Heart left ventricle (tissue), 16 donors: ENCODE data around the gene CFAP43. TPM values are rescaled to one million over a fixed set of nuclear protein-coding genes. Genes with fewer than 3 reads are reported as not detected.

ENCODE experiments used
- ATAC-seq, 4 donors: fragments of 200-7000 bp; cut with Tn5 transposase; one replicate each; pipeline ENCODE4 v1.9.1; 2020 to 2022; ENCODE audit warnings: moderate library complexity in 4 of 4, mild to moderate bottlenecking in 3 of 4, moderate number of reproducible peaks in 1 of 4
- DNase-seq, 5 donors: peaks; one replicate each; pipeline ENCODE4 v3.0.0-alpha.2; 2020
- H3K27ac ChIP-seq, 12 donors: fragments of 200-600 bp; sonication (generic) in 4 of 12; one replicate each; pipeline versions ENCODE4 v1.5.0 to v1.8.0; 2016 to 2022; ENCODE audit warnings: mild to moderate bottlenecking in 2 of 12
- H3K27me3 ChIP-seq, 9 donors: fragments of 200-600 bp; sonication (generic) in 2 of 9; one replicate each; pipeline versions ENCODE4 v1.5.1 to v1.8.0; 2016 to 2022; ENCODE audit warnings: mild to moderate bottlenecking in 3 of 9
- H3K36me3 ChIP-seq, 9 donors: fragments of 200-600 bp; sonication (generic) in 2 of 9; one replicate each; pipeline versions ENCODE4 v1.5.0 to v1.8.0; 2018 to 2022; ENCODE audit warnings: mild to moderate bottlenecking in 2 of 9
- H3K4me1 ChIP-seq, 12 donors: fragments of 200-600 bp; sonication (generic) in 4 of 12; one replicate each; pipeline versions ENCODE4 v1.5.0 to v1.8.0; 2016 to 2022; ENCODE audit warnings: mild to moderate bottlenecking in 3 of 12
- H3K4me3 ChIP-seq, 12 donors: fragments of 200-600 bp; sonication (generic) in 4 of 12; one replicate each; pipeline versions ENCODE4 v1.5.0 to v1.8.0; 2017 to 2022; ENCODE audit warnings: mild to moderate bottlenecking in 9 of 12, moderate library complexity in 4 of 12
- H3K9me3 ChIP-seq, 12 donors: fragments of 200-600 bp; sonication (generic) in 4 of 12; one replicate each; pipeline versions ENCODE4 v1.5.0 to v1.8.0; 2016 to 2022; ENCODE audit warnings: mild to moderate bottlenecking in 1 of 12
- POLR2A ChIP-seq, 2 donors: fragments of 450-650 bp; IDR thresholded peaks; one replicate each; pipeline ENCODE4 v1.6.1; 2017; ENCODE audit warnings: antibody characterized with exemption in 2 of 2, mild to moderate bottlenecking in 2 of 2, moderate library complexity in 2 of 2
- WGBS, 4 donors: extraction: QIAGEN DNeasy Blood & Tissue Kit in 2 of 4; methylation state at CpG; one replicate each; pipeline versions ENCODE4 v1.1.5 to v1.1.7; 2013 to 2018; 5-methylcytosine and 5-hydroxymethylcytosine counted together
- intact Hi-C, 10 donors: fragments of 100-400 bp; cut with DNase I; formaldehyde crosslinking; loops; one replicate each; pipeline versions ENCODE4 v1.11.1 to v1.14.2; 2022
- polyA plus RNA-seq, 2 donors: library from polyadenylated mRNA; stranded (reverse); fragments of 200-250 nt; gene quantifications; one replicate each; pipeline ENCODE4 v1.2.3, GENCODE V29; 2013
- total RNA-seq, 9 donors: library from RNA; depleted of rRNA in 2 of 9; stranded (reverse); fragments of >200 nt in 2 of 9; fragmentation: NEBNext Ultra II Directional in 3 of 9; extraction: Animal tissue kit (Norgen Biotek cat#: 25700) in 3 of 9; gene quantifications; one replicate each; pipeline versions ENCODE4 v1.1.0 to v1.2.4, GENCODE V29; 2016 to 2023
- TF ChIP-seq, protein P1 (sequence below), 12 donors: fragments of 200-600 bp; sonication (generic) in 4 of 12; IDR thresholded peaks; one replicate each; pipeline versions ENCODE4 v1.5.0 to v1.8.0; 2018 to 2022; ENCODE audit warnings: antibody characterized with exemption in 12 of 12, mild to moderate bottlenecking in 5 of 12
- donor health status: ischemic (EF 13 %, LVEDD 7.1; RV severe dilation, severe dysfunction).
- donor health status: healthy with polysubstance abuse.
- donor health status: DM: no; HTN: yes; CAD: no.
- donor health status: DM: no; HTN: no; CAD: no.
- donor health status: ischemic (EF 25% LVEDD 6.9; RV normal size, moderate dysfunction).
- donor health status: ischemic (EF 25% LVEDD 5.7; RV mildly dilated, moderate dysfunction).
- donor health status: healthy.
- donor health status: DM: yes; HTN: yes; CAD: no.
- donor health status: ischemic (EF 35%, LVEDD 5.7; RV mildly dilated, moderate dysfunction).
- donor health status: nonischemic (EF 11% LVEDD 7.7; RV severe dilation, severe dysfunction).
- donor health status: DM: yes; HTN: yes; CAD: no.
- donor health status: PGD.
- donor health status: ischemic (EF 29% LVEDD 5.4; RV normal size, mild dysfunction).
- donor health status: nonischemic (EF 23%, LVEDD 6.1; RV moderate dilation, normal function).

CFAP43 gene
- total and polyA plus RNA-seq, 11 donors: 0.11 to 0.84 (median 0.19) TPM; not detected in 6

DNA sequence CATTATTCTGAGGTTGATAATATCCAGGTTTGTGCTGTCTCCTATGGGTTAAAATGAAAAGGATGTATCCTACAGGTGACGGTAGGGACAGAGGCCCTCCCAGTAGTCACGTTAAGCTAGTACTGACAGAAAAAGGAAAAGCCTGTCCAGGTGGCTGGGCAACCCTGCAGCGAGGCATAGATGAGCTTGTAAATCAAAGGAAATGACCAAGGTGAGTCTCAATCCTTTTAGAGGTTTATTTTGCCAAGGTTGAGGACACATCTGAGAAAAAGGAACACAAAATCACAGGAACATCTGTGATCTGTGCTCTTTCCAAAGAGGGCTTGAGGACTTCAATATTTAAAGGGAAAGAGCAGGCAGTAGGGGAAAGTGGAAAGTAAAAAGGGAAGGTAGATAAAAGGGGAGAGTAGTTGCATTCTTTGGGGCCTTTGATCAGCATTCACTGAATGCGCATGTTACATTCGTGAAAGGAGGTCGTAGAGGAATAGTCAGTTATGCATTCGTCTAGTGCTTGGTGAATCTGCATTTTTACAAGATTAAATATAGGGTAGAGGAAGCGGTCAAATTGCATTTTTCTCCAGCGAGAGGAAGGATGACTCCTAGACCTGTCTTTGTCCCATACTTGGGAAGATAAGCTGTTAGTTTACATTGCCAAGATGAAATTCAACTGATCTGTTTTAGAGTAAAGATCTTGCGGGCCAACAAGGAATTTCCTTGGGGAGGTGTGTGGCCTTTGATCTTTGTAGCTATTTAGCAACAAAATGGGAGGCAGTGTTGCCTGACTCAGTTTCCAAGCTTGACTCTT is 21.6 kb upstream of the CFAP43 start:
- Histone ChIP-seq H3K4me1 (peaks cover 3 to 41% (median 26%) of the 10 kb centered on the region in 12 donors), H3K27ac (peak overlapping the region; percentile 96 to 100 (median 98)), H3K27me3 (no peaks in the 10 kb centered on the region), H3K36me3 (peaks cover 0 to 27% (median 17%) of the 10 kb centered on the region in 9 donors), H3K9me3 (no peaks in the 10 kb centered on the region), H3K4me3 (peak overlapping the region; percentile 76 to 98 (median 86))
- intact Hi-C loops: loop anchor here in 3 of 10 donors (1.0 to 10.0 kb wide), 5 partner anchors 21 to 132 kb away; partner anchors contain the start of genes CFAP43 (in 2 of the 3) and SFR1 (in 2 of the 3)
- no peak for TF ChIP-seq POLR2A (IDR thresholded peaks at IDR 0.05)
- TF ChIP-seq, protein P1, sequence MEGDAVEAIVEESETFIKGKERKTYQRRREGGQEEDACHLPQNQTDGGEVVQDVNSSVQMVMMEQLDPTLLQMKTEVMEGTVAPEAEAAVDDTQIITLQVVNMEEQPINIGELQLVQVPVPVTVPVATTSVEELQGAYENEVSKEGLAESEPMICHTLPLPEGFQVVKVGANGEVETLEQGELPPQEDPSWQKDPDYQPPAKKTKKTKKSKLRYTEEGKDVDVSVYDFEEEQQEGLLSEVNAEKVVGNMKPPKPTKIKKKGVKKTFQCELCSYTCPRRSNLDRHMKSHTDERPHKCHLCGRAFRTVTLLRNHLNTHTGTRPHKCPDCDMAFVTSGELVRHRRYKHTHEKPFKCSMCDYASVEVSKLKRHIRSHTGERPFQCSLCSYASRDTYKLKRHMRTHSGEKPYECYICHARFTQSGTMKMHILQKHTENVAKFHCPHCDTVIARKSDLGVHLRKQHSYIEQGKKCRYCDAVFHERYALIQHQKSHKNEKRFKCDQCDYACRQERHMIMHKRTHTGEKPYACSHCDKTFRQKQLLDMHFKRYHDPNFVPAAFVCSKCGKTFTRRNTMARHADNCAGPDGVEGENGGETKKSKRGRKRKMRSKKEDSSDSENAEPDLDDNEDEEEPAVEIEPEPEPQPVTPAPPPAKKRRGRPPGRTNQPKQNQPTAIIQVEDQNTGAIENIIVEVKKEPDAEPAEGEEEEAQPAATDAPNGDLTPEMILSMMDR (IDR thresholded peaks at IDR 0.05): no peak
- DNase-seq: no peak
- WGBS, 4 donors: 84 to 87% (median 86%) methylated on average over 10 of the region's 10 CpGs
- no peak for ATAC-seq

DNA sequence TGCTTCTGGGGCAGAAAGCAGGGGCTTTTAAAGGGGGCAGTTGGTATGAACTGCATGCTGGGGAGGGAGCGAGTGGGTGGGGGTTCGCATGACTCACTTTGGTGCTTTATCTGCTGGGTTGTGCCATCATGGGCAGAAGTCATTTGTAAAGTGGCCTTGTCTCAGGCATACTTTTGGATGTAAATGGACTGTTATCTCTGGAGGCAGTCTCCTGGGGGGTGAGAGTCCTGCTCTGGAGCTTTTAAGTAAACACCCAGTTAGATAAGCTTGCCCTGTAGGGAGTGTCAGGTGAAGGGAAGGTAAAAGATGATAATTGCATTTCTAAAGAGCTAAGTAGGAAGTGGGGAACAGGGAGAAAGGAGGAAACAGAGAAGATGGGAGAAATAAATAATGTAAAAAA is 20.9 kb upstream of the CFAP43 start:
- TF ChIP-seq POLR2A (IDR thresholded peaks at IDR 0.05): no peak
- TF ChIP-seq, protein P1 (IDR thresholded peaks at IDR 0.05): no peak

DNA sequence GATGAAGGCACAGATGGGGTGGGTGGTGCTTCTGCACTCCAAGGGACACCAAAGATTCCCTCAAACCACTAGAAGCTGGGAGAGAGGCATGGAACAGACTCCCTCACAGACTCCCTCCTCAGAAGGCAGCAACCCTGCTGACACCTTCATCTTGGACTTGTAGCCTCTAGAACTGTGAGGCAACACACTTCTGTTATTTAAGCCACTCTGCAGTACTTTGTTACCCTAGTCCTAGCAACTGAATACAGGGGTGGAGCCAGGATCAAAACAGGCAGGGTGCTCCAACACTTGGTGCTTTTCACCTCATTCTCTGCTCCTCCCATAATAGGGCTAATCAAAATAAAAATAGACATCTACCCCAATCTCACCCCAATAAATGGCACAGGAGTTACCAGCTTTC is 20.2 kb upstream of the CFAP43 start:
- no peak for TF ChIP-seq POLR2A (IDR thresholded peaks at IDR 0.05)
- TF ChIP-seq, protein P1 (IDR thresholded peaks at IDR 0.05): no peak
- H3K36me3 ChIP-seq: peaks cover 0 to 12% (median 3%) of the 10 kb centered on the region in 9 donors
- peaks cover 0 to 2% (median 0%) of the 10 kb centered on the region in 12 donors for H3K9me3 ChIP-seq
- peaks cover 3 to 31% (median 17%) of the 10 kb centered on the region in 12 donors for H3K4me1 ChIP-seq
- H3K27ac ChIP-seq: no peak overlapping the region
- intact Hi-C loops: loop anchor here in 2 of 10 donors (5.0 to 10.0 kb wide), 2 partner anchors 128 to 130 kb away; partner anchors contain the start of gene SFR1 (in 2 of the 2)
- DNase-seq: no peak
- H3K27me3 ChIP-seq: no peaks in the 10 kb centered on the region
- ATAC-seq: no peak
- no peak overlapping the region for H3K4me3 ChIP-seq

More for the DNA sequence above, 20.9 kb upstream of the CFAP43 start:
- H3K27ac ChIP-seq: no peak overlapping the region
- no peaks in the 10 kb centered on the region for H3K9me3 ChIP-seq
- peaks cover 3 to 34% (median 22%) of the 10 kb centered on the region in 12 donors for H3K4me1 ChIP-seq
- ATAC-seq (no peak), DNase-seq (no peak)
- no peak overlapping the region for H3K4me3 ChIP-seq
- 87 to 93% (median 92%) methylated on average over 2 of the region's 2 CpGs for WGBS, 4 donors
- intact Hi-C loops: loop anchor here in 2 of 10 donors (1.0 to 10.0 kb wide), 3 partner anchors 20 to 131 kb away; partner anchors contain the start of gene SFR1 (in 2 of the 2)
- H3K36me3 ChIP-seq: peaks cover 0 to 20% (median 10%) of the 10 kb centered on the region in 9 donors
- no peaks in the 10 kb centered on the region for H3K27me3 ChIP-seq

DNA sequence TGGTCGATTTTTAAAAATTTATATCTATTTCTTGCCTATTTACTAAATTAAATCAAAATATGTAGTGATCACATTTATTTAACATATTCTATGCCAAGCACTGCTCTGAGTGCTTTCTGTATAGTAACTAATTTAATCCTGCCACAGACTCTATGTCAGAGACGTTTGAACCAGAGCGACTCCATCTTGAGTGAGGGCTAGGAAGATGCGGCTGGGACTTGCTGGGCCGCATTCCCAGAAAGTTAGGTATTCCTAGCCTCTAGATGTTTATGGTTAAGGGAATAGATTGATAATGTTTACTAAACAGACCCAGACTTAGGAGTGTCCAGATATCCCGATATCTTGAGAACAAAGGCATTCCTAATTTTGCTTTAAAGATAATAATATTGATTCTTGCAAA is 19.3 kb upstream of the CFAP43 start:
- TF ChIP-seq POLR2A (IDR thresholded peaks at IDR 0.05): no peak
- TF ChIP-seq, protein P1 (IDR thresholded peaks at IDR 0.05): no peak
- Histone ChIP-seq H3K36me3 (peaks cover 0 to 3% (median 0%) of the 10 kb centered on the region in 9 donors), H3K4me1 (peaks cover 0 to 30% (median 9%) of the 10 kb centered on the region in 12 donors), H3K27me3 (no peaks in the 10 kb centered on the region), H3K4me3 (no peak overlapping the region), H3K9me3 (peaks cover 0 to 7% (median 0%) of the 10 kb centered on the region in 12 donors), H3K27ac (no peak overlapping the region)
- intact Hi-C loops: loop anchor here in 2 of 10 donors (5.0 to 10.0 kb wide), 2 partner anchors 127 to 129 kb away; partner anchors contain the start of gene SFR1 (in 2 of the 2)
- ATAC-seq (no peak), DNase-seq (no peak)
- 93 to 98% (median 94%) methylated on average over 6 of the region's 6 CpGs for WGBS, 4 donors
